Activated CD8-positive, alpha-beta memory T cell treated with anti-CD3 and anti-CD28 coated beads, Interleukin-2, amount 50 U/mL, for 1 hour (primary cell): ENCODE data around the gene SLC8A3.

Experiments
- DNase-seq: peaks from one replicate; pipeline ENCODE4 v3.0.0-alpha.2; 2020; ENCODE audit errors: extremely low read depth

The SLC8A3 gene

DNA sequence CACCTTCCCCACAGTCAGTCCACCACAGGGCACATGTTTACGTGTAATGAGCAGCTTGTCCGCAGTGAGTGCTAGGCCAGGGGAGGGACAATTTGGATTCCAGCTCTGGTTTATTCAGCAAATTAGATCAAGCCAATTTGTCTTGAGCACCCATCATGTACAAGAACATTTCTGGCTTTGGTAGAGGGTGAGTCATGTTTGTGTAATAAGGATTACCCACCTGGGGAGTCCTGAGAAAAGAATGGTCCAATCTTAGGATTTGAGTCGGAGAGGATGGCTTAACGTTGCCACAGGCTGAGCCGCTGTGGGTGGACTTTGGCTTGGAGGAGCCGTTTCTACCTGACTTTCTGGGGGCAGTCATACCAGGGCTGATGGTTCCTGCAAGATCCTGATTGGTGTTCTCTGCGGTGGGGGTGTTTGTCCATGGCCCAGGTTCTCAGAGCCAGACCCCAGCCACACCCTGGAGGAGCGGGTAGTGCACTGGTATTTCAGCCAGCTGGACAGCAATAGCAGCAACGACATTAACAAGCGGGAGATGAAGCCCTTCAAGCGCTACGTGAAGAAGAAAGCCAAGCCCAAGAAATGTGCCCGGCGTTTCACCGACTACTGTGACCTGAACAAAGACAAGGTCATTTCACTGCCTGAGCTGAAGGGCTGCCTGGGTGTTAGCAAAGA, 165.8 kb downstream of the SLC8A3 start:
- DNase-seq: no peak

DNA sequence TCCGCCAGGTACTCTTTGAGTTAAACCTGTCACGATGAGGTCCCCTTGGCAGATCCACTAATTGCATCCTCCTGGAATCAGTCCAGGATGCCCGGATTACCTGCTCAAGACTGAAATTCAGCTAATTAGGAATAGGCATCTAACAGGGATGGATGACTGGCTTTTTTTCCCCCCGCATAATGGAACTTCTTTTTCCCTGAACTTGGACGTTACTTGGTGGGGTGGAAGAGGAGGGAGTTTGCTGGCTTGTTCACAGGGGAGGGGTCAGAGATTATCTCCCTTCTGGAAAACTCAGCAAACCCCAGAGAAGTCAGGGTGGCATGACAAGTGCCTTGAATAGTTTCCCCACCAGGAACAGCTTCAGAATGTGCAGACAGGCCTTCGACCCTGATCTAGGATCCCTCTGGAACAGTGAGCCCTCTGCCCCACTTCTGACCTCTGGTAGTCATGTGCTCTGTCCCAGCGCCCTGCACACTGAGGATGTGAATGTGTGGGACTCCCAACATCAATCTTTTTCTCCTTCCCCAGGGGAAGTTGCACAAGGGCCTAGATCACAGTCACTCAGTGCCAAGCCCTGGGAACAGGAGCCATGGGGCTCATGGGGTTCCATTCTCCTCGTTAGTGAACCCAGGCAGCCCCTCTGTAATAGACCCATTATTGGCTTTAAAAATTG, 167.1 kb downstream of the SLC8A3 start:
- DNase-seq: no peak

GRCh38 chr14:70020352-70021170, 168.2 kb downstream of the SLC8A3 start:
- DNase-seq: no peak

GRCh38 chr14:70019695-70020094, 169.1 kb downstream of the SLC8A3 start:
- DNase-seq: no peak

GRCh38 chr14:70018713-70019211, 170.0 kb downstream of the SLC8A3 start:
- no peak for DNase-seq

DNA sequence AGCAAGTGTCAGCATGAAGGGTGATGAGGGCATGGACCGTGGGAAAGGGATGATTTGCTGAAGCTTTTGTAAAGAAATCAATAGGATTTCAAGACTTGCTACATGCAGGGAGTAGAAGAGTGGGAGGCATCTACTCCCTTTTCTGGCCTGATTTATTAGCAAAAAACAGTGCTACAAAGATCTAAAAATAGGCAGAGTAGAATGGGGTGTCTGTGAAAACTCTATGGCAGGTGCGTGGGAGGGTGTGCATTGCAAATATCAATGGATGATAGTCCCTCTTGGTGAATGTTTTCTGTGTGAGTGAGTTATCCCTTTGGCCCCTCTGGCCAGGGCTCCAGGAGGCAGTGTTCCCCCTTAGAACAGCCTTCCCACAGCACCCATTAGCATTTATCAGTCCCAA, 170.5 kb downstream of the SLC8A3 start:
- no peak for DNase-seq

- DNase-seq: no peak
Observed at GRCh38 chr14:70014406-70015095, 174.2 kb downstream of the SLC8A3 start.

GRCh38 chr14:70013271-70013873, 175.4 kb downstream of the SLC8A3 start:
- no peak for DNase-seq

- no peak for DNase-seq
Observed at GRCh38 chr14:70011708-70012107, 177.0 kb downstream of the SLC8A3 start.

- no peak for DNase-seq
Observed at GRCh38 chr14:70011098-70011497, 177.7 kb downstream of the SLC8A3 start.

DNA sequence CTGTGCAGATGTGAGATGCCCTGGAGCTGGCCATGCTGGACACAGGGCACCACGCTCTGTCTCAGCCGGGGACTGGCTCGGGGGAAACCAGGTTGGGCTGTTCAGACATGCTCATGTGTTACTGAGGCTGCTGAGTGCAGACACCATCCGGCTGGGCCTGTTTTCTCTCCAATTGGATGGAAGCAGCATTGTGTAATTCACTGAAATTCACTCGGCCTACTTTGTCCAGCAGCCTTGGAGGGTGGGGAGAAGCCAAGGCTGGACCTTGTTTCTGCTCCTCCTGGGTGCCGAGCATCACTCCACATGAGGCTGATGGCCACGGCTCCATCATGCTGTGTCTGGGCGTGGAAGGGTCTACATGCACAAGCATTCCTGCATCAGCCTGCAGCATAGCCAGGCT, 178.8 kb downstream of the SLC8A3 start:
- no peak for DNase-seq

DNA sequence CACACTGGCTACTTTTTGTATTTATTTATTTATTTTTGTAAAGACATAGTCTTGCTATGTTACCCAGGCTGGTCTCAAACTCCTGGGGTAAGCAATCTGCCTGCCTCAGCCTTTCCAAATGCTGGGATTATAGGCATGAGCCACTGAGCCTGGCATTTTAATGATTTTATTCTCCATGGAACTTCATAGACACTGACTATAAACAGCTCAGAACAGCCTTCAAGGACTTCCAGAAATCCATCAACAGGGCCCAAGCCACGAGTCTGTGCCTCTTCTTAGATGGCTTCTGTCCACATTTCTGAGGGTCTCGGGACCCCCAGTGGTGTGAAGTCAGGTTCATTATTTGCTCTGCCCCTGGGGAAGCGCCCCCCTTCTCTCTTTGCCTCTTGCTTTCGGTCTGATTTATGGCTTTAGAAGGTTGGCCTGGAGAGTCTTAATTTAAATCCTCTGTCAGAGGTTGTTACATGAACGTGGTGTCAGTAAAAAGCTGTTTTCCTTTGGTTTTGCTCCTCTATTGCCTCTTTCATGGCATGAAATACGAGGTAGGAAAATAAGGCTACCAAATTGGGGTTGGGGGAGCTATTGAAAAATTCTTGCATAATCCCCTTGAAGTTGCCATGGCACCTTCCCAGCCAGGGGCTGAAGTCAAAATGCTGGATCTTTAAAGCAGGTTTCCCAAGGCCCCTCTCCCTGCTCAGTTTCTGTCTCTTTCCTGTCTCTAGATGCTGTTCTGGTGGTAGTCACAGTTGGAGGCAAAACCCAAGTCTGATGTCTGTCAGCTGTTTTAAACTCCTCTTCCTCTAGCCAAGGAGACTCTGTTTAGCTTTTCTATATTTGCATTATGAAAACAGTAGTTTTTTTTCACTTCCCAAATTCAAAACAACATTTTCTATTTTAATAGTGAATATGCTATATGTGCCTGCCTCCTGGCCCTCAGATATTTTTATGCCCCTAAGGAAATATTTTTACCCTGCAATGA, 180.2 kb downstream of the SLC8A3 start:
- no peak for DNase-seq

DNA sequence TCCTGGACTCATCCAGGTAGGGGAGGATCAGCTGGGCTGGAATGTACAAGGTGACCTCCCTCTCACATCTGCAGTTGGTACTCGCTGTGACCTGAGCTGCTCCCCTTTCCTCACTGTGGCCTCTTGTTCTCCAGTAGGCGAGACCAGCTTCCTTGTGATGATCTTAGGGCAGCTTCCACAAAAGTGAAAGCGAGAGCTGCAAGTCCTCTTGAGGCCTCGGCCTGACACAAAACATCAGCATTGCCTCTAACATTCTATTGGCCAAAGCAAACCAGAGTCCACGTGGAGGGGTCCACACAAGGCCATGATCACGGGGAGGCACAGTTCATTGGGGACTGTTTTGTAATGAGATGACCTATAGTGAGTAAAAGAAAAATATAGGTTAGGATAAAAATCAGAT, 182.1 kb downstream of the SLC8A3 start:
- DNase-seq: no peak

DNA sequence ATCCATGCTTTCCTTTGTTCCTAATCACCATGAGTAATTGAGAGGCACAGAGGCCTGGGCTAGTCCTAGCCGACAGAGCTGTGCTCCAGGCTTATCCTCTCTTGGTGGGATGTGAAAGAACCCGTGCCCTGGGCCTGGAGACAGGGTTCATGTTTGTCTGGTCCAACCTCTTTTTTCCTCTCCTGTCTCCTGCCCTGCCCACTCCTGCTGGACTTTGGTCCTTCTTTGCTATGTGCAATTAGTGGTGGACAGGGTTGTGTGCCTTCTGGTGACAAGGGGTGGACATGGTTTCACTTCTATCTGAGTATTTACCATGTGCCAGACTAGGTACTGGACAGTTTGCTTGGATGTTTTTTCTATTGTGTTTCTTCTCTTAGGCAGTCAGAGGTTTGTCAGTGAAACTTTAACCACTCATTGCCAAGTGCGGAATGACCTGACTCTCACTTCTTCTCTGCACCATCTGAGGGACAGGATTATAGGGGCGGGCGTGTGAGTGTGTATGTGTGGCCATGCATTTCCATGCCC, 183.4 kb downstream of the SLC8A3 start:
- DNase-seq: no peak

DNA sequence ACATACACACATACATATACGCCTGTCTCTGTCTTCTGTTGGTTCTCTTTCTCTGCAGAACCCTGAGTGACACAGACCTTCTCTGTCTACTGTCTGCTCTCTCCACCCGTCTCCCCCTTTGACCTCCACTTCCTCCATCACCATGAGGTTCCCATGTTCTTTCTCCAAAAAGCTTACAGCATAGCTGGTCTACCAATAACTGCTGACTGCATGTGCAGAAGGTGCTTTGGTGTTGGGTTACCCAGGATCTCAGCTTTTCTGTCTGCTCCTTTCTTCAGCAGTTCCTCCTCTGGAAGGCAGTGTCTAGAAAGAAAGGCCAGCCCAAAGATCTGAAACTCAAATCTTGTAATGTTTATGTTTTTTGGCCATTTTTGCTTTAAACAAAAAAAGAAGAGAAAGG, 184.0 kb downstream of the SLC8A3 start:
- DNase-seq: no peak

GRCh38 chr14:70002589-70003346, 186.0 kb downstream of the SLC8A3 start:
- DNase-seq: no peak

DNA sequence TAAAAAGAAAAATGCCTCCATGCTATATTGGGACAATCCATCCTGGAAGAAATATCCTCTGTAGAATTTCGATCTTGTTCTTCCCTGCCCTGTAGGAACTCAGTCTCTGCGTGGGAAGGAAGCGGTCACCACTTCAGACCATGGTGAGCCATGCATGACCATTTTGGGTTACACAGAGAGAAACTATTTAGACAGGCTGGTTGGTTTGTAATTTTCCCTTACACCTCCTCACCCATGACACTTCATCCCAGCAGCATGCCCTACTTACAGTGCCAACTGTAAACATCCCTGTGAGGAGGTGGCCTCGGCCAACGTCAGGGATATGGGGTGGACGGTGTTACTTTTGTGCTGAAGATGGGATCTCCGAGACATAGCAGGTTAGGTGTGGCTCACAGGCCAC, 188.2 kb downstream of the SLC8A3 start:
- DNase-seq: no peak

GRCh38 chr14:69999261-69999674, 189.5 kb downstream of the SLC8A3 start:
- no peak for DNase-seq

DNA sequence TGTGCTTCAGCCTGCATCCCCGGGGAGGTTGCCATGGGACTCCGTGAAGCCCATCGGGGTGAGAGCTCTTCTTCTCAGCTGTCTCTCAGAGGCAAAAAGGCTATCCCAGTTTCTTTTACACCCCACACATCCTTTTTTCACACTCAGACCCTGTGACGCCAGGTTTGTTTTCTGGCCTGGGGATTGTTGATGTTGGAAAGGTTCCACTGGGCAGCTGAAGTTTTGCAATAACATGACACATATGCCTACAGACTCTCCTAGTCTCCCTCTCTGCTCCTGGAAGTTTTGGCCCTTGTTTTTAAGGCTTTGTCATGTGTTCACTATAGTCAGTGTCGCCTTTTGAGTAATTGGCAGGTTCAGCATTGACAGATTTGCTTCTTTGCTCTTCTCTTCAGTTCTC, 190.9 kb downstream of the SLC8A3 start:
- DNase-seq: no peak
